Right renal pelvis (tissue), 4 donors: Measurements from ENCODE around the gene LRRFIP1. TPM values are rescaled to one million over a fixed set of nuclear protein-coding genes. Genes with fewer than 3 reads are reported as not detected.
"Not testable (repeated sequence)": the region's sequence is repeated elsewhere in the genome, so short reads cannot be mapped to it uniquely, and the experiment has no call there.

Source experiments
- DNase-seq, 4 donors: peaks; one replicate each; pipeline ENCODE4 v3.0.0-alpha.2; 2013; ENCODE audit warnings: low read depth in 4 of 4, low spot score in 3 of 4, missing footprints in 1 of 4
- polyA plus RNA-seq, 4 donors: library from polyadenylated mRNA; unstranded; fragments of 120-200 nt; gene quantifications; one replicate each; pipeline ENCODE4 v1.2.1, GENCODE V29; 2013; ENCODE audit not compliant: insufficient read length in 4 of 4

LRRFIP1 gene
- polyA plus RNA-seq, 4 donors = 76.4 to 97.5 (median 87.9) TPM

DNA sequence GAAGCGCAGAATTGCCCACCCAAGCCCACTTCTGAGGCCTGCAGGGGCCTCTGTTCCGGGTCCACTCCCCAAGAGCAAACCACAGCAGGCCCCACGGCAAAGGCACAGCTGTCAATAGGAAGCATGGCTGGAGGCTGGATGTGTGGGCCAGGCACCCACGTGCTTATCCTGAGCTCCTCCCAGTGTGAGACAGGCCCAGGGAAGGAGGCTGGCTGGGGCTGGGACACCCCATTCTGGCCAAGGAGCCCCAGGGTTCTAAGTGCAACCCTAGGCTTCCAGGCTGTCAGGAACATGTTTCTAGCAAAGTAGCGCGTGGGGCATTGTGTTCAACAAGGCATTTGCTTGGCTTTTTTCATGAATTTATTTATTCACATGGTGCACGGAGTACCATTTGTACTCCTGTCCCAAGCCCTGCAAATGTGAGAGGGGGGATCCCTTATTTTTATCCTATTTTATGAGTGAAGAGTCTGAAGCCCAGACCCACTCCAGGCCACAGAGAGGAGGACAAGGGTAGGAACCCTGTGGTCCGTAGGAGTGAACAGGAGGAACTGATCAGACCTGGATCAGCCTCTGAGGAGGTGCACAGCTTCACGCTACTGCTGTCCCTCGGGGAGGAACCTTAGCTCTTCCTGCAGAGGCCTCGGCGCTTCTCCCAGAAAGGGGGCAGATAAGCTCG, 30.7 kb upstream of the LRRFIP1 start:
- no peak for DNase-seq

DNA sequence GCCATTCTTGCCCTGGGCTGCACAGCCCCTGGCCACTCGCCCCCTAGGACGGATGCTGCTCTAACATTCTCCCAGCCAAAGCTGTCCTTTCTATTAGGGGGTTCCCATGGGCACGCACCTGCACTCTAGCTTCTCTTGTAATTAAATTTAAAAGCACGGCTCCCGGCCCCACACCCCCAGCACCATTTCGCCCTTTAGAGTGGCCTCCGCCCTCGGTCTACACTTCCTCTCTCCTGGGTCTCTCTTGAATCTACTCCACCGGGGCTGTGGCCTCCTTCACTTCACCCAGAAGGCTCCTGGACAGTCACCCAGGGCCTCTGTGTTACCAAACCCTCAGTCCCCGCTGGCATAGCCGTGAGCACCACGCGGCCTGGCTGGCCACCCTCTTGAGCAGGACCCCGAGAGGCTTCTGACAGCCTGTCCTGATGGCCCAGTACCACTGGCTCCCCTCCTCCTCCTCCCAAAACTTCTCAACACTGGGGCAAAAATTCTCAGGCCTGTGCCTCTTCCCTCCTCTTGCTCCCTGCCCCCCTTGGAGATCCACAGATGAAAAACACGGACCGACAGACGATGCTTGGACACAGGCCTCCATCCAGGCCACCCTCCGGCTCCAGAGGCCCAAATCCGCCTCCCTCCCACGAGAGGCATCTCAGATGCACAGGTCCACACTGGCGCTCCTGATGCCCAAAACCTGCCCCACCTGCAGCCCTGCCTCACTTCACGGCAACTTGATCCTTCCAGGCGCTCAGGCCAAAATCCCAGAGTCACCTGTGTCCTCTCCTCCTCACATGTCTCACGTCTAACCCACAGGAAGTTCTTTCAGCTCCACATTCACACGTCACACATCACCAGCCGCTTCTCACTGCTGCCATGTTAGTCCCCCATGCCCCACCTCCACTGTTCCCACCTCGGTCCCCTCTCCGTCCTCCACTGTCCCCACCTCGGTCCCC, 29.9 kb upstream of the LRRFIP1 start:
- DNase-seq = no peak

DNA sequence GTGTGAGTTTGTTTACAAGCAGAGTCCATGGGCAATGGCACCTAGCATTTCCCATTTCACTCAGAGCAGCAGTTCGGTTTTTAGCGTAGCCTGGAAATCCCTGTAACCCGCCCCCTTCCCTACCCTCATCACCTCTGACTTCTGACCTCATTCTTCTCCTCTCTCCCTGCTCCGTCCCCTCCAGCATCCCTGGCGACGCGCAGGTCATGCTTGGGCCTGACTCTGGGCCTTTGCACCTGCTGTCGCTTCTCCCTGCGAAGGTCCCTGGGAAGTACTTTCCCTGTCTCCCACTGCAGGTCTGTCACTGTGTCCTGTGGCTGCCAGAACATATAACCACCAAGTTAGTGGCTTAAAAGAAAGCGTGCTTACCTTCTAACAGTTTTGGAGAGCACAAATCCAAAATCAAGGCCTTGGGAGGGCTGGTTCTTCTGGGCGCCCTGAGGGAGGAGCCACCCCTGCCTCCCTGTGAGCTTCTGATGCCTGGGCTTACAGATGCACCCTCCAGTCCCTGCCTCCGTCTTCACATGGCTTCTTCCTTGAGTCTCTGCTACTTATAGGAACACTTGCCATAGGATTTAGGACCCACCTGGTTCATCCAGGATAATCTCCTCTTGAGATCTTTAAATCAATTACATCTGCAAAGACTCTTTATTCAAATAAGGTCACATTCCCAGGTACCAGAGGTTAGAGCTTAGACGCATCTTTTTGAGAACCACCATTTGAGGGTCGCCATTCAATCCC, 28.7 kb upstream of the LRRFIP1 start:
- no peak for DNase-seq

DNA sequence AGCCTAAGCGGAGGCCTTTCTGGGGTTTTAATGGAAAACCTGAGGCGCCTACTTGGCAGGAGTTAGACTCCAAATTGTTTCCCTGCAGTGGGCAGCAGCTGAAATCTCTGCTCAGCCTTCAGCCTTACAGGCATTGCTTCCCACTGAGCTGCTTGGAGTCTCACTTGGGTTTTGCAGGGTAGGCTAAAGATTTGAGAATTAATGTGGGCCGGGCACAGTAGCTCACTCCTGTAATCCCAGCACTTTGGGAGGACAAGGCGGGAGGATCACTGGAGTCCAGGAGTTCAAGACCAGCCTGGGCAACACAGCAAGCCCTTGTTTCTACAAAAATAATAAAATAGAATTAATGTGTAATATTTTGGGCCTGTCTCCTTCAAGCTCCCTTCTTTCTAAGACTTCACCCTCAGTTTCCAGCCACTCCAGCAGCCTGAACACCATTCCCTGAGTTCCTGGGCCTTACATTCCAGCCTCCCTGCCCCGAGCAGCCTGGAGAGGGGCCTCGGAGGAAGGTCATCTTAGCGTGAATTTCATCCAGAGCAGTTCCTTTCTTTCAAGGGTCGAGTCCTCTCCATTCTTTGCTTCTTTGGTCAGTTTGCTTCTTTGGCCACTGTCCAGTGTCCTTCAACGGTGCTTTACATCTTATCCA, 27.8 kb upstream of the LRRFIP1 start:
- DNase-seq = no peak

DNA sequence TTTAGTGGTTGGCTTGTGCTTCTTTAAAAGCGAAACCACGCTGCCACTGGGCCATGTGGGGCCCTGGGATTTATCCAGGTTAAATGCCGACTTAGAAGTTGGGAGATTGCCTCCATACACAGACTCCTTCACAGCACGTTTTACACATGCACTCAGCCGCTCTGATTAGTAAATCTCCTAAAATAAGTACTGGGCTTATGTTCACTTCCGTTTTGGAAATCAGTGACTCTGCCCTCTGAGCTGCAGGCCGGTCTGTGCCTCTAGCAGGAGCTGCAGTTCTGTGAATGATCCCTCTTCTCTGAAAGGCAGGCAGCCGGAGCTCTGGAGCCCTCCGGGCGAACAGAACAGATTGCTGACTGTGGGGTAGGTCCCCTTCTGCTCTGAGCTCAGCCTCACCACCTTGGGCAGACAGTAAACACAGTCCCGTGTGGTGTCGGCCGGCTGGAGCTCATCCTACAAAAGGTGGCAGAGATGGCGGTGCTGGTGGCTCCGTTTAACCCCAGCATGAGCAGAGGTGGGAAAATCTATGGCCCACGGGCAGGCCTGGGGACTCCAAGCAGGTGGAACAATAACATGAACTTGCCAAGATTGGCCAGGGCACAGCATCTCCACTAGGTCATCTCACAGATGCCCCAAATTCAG, 27.1 kb upstream of the LRRFIP1 start:
- peak in 1 of 4 donors; percentile 31 for DNase-seq

DNA sequence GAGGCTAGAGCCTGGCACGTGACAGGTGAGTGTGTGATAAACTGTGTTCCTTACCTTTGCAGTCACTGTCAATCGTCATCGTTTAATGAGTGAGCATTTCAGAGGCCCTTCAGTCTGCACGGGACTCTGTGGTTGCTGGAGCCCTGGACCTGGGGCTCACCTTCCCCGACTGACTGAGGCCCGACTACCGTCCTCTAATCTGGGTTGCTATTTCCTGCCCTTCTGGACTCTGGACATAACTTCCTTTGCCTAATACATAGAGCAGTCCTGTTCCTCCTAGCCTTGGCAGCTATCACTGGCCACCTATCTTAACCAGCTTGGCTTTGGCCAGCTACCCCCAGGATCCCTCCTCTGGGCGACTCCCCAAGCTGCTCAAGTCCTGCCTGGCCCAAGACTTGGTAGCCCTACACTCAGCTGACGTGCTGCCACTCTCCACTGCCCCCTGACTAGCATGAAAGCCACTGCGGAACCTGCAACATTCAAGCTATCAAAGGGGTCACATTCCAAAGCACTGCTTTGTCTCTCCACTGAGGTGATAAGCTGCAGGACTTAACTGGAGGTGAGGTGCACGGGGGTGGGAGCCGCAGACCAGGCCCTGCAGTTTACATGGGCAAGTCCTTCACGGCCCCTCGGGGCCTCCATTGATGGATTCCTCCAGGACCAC, 25.8 kb upstream of the LRRFIP1 start:
- DNase-seq = no peak

DNA sequence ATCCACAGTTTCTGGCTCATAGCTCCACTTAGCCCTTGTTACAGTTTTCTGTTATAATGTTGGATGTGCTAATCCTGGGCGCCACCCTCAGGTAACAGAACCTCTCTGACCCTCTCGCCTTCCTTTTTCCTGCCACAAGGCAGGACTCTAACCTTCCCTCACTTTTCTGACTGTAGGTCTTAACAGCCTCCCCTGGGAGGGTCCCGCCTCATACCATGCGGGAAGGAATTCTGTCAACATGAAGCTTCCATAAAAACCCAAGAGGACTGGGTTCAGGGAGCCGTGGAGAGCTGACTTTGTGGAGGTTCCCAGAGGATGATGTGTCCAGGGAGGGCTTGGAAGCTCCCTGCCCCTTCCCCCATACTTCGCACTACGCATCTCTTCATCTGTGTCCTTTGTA, 25.0 kb upstream of the LRRFIP1 start:
- DNase-seq = no peak

DNA sequence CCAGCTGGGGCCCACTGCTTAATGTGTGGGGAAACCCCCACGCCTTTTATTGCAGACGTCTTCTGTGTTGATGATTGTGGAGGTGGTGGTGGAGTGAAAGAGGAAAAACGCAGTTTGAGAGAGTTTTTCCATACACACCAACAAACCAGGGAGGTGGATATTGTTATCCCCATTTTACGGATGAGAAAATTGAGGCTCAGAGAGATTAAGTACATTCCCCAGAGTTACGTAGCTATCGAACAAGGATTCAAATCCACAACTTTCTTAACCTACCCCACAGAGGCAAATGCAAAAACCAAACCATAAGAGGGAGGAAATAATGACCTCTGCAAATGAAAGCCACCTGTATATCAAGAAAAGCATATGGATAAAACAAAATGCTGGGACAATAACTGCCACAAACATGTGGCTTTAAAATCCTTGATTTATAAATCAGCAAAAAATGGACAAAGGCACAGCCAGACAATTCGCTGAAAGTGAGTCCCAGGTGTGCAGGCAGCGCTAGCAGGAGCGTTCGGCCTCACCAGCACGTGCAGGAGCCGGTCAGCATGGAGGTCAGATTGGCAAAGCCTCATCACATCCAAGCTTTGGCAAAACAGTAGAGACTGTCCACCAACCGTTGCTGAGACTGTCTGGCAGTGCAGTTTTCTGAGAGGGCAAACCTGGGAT, 24.2 kb upstream of the LRRFIP1 start:
- DNase-seq = no peak

DNA sequence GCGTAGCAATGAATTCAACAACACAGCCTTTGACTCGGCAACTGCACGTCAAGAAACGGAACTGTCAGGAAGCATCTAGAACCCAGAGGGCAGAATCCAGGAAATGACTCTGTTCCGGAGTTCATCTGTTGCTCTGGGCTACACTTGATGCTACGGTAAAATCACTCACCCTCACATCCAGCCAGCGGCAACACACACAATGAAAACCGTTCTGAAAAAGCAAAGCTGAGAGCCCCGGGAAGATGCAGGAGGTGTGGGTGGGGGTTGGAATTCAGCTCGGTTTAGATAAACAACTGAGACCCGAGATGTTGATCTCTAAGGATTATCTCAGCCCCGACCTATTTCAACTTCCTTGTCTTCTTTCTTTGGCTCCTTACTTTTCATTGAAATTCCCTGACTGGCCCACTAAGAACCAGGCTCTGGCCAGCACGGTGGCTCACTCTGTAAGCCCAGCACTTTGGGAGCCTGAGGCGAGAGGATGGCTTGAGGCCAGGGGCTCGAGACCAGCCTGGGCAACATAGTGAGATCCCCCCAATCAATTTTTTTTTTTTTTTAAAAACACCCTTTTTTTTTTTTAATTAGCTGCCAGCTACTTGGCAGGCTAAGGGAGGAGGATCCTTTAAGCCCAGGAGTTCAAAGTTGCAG, 23.5 kb upstream of the LRRFIP1 start:
- DNase-seq = no peak

DNA sequence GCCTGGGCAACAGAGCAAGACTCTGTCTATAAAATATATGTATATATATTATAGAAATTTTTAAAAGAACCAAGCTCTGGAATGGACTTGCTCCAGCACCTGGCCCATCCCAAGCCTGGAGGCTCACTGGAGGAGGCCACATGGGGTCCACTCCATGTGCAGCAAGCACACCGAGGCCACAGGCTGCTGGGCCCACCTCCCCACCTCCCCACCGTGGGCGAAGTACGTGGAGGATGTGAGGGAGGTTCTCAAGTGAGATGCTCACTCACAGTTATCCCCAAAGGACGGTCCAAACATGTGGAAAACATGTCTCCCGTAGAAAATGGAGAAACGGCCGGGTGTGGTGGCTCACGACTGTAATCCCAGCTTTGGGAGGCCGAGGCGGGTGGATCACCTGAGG, 23.0 kb upstream of the LRRFIP1 start:
- DNase-seq = no peak

DNA sequence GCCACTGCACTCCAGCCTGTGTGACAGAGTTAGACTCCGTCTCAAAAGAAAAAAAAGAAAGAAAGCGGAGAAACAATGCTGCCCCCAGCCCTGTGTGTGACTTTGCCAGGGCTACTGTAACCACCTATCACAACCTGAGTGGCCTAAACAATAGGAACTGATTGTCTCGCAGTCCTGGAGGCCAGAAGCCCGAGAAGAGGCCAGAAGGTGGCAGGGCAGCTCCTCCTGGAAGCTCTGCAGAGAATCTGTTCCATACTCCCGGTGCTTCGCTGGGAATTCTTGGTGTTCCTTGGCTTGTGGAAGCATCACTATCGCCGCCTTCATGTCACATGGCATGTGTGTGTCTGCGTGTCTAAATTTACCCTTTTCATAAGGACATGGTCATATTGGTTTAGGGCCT, 22.4 kb upstream of the LRRFIP1 start:
- no peak for DNase-seq

DNA sequence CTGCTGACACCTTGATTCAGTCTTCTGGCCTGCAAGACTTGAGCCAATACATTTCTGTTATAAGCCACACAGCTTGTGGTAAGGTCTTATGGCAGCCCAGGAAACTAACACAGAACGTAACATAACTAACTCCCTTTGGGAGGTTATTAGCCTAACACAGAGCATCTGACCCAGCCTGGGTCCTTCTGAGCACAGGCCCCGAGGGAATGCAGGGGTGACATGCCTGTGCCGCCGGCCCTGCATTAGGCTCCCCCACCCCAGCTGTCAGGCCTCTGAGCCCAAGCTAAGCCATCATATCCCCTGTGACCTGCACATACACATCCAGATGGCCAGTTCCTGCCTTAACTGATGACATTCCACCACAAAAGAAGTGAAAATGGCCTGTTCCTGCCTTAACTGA, 20.9 kb upstream of the LRRFIP1 start:
- DNase-seq = not testable (repeated sequence)

DNA sequence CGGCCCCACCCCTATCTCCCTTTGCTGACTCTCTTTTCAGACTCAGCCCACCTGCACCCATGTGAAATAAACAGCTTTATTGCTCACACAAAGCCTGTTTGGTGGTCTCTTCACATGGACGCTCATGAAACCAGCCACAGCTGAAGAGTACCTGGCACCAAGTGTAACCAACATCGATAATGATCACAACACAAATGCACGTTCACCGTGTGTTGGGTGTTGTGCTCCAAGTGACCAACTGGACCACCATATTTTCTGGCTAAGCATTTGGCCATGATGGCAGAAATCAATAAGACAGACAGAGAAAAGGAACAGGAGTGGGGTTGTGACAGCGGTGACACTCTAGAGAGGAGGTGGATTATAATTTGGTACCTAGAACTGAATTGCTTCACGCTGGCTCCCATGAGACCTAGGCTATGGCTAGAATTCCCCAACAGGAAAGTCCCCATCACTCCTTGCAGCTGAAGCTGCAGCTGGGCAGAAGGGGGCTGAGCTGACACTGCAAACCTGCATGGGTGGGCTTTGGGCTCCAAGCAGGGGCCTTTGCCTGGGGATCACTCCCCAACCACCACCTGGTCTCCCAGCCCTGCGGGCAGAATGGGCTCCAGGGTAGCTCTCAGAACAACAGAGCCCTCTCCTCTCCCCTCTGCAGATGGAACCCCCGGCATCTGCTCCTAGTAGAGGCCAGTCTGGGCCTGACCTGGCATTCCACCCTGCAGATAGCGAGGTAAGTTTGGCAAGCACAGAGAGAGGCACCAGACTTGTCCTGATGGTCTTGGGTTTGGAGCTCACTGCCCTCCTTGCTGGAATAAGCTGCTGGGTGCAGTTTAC, 14.6 kb upstream of the LRRFIP1 start:
- DNase-seq = no peak

DNA sequence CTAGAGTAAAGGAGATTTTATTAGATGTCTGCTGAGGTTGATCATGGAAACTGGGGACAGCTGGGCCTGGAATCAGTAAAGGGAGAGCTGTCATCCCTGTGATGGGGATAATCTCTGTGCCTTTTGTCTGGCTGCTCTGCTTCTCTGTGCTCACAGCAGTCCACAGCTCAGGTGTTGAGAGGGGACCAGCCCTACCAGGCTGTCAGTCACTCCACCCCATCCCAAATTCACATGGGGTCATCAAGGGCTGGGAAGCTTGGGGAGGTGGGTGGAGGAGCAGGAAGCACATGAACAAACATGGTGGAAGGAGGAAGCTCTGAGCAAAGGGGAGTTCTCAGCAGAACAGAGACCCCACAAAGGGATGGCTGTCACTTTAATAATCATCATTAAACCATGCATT, 13.7 kb upstream of the LRRFIP1 start:
- DNase-seq = no peak

DNA sequence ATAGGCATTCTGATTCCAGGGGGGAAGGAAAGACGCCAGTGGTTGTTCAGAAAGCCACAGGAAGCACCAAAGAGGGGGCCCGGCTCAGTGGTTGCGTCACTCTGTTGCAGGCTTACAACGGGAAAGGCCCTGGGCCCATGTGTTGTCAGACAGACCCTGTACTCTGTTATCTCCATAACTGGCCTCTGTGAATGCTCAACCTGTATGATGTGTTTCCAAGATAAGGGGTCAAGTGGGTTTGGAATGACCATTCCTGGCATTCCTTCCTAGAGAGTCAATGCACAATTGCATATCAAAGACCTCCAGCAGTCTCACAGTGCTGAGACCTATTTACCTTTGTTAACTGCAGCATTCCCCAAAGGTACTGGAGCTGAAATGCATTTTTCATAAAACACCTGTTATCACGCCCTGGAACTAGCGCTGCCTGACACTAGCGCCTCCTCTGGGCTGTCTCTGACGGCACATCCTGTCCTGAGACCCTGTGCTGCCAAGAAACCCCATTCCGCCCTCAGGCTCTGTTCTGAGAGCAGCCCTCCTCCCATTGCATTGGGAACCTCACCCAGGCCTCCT, 13.2 kb upstream of the LRRFIP1 start:
- no peak for DNase-seq

DNA sequence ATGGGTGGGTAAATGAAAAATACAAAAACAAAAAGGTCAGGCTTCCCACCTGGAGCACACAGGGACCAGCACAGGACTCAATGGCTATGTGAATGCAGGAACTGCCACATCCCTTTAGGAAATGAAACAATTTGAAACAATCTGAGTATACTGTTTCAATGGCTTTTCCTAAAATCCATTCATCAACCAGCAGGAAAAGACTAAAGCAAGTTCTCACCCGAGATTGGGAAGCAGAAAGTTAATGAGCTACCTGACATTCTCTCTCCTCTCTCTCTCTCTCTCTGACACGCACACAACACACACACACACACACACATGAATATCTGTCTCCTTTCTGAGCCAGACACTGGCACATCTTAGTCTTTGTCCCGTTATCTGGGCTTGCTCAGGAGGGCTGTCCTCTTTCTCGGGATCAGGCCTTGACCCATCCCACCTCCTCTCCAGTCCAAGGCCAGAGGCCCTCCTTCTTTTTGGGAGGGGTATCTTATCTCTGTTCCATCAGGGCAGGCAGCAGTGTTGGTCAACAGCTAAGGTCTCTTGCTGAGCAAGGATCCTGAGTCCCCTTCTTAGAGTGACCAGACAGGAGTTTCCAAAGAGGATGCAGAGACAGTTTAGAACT, 11.6 kb upstream of the LRRFIP1 start:
- DNase-seq = no peak

DNA sequence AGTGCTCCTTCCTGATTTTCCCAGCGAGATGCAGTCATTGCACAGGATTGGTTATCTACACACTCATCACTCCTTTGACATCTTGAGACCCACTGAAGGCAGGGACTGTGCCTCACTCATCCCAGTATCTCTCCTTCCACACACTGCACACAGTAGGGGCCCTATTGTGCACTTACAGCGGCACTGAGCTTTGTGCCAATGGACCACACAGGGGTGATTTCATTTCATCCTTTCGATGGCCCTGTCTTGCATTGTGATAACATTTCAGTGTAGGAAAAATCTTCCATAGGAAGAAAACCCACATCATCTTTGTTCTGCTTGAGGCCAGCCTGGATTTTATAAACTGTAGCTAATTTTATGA, 11.0 kb upstream of the LRRFIP1 start:
- DNase-seq = no peak
